IMR-90 (cell line): ENCODE data around the gene BGLAP. TPM values are rescaled to one million over a fixed set of nuclear protein-coding genes. Genes with fewer than 3 reads are reported as not detected.

Experiments
- ATAC-seq: fragments of 200-7000 bp; cut with Tn5 transposase; 2 replicates; pipeline ENCODE4 v1.9.1; 2020; ENCODE audit warnings: low read depth, mild to moderate bottlenecking, moderate library complexity
- BruUV-seq: library from RNA; stranded (reverse); fragments of 400-500 nt; replicated peaks from 2 replicates; lab custom pipeline; 2021; lab: Mats Ljungman, UMichigan
- CTCF ChIA-PET: fragments of 300-600 bp; formaldehyde crosslinking; extraction: SDS; loops from one replicate; lab custom pipeline; 2021; ENCODE audit warnings: antibody characterized with exemption; lab: Yijun Ruan, JAX
- POLR2A ChIA-PET: fragments of 300-600 bp; sonication (Branson Sonifier 250); formaldehyde crosslinking; loops from one replicate; lab custom pipeline; 2022; ENCODE audit warnings: antibody characterized with exemption; ENCODE audit not compliant: unreplicated experiment; lab: Charles Lee
- DNase-seq: peaks from one replicate; pipeline ENCODE4 v3.0.0; 2013
- H2AFZ ChIP-seq: replicated peaks from 2 replicates; pipeline ENCODE3; 2013; ENCODE audit warnings: low read length, mild to moderate bottlenecking; ENCODE audit not compliant: poor library complexity
- H2AK5ac ChIP-seq: 2 replicates; pipeline ENCODE4 v1.6.1; 2013; ENCODE audit warnings: low read depth, low read length, inconsistent platforms
- H2AK9ac ChIP-seq: replicated peaks from 2 replicates; pipeline ENCODE3; 2013; ENCODE audit warnings: mild to moderate bottlenecking, low read depth, low read length, moderate library complexity; ENCODE audit not compliant: poor library complexity
- H2BK120ac ChIP-seq: 2 replicates; pipeline ENCODE4 v1.6.1; 2013; ENCODE audit warnings: low read depth, low read length, inconsistent platforms
- H2BK15ac ChIP-seq: 3 replicates; pipeline ENCODE4 v1.6.1; 2013; ENCODE audit warnings: low read depth, low read length, inconsistent platforms
- H2BK20ac ChIP-seq: 2 replicates; pipeline ENCODE4 v1.6.1; 2013; ENCODE audit warnings: low read depth, mild to moderate bottlenecking, inconsistent platforms, low read length, moderate library complexity
- H2BK5ac ChIP-seq: 2 replicates; pipeline ENCODE4 v1.6.1; 2013; ENCODE audit warnings: mild to moderate bottlenecking, low read depth, low read length, inconsistent platforms; ENCODE audit not compliant: poor library complexity, severe bottlenecking
- H3K14ac ChIP-seq: replicated peaks from 2 replicates; pipeline ENCODE4 v1.6.1; 2013; ENCODE audit warnings: low read depth, low read length, inconsistent platforms
- H3K18ac ChIP-seq: 2 replicates; pipeline ENCODE4 v1.6.1; 2013; ENCODE audit warnings: low read depth, low read length, control low read depth
- H3K23ac ChIP-seq: 2 replicates; pipeline ENCODE4 v1.6.1; 2013; ENCODE audit warnings: low read depth, low read length, inconsistent platforms
- H3K27ac ChIP-seq: 2 replicates; pipeline ENCODE4 v1.5.1; 2013; ENCODE audit warnings: mild to moderate bottlenecking, control low read depth, low read length; ENCODE audit not compliant: insufficient read depth
- H3K27me3 ChIP-seq: 2 replicates; pipeline ENCODE4 v1.6.1; 2013; ENCODE audit warnings: low read length; ENCODE audit not compliant: control insufficient read depth, insufficient read depth
- H3K36me3 ChIP-seq: 2 replicates; pipeline ENCODE4 v1.6.1; 2013; ENCODE audit warnings: low read length, mixed read lengths; ENCODE audit not compliant: control insufficient read depth, insufficient read depth
- H3K4ac ChIP-seq: 2 replicates; pipeline ENCODE4 v1.6.1; 2013; ENCODE audit warnings: low read depth, low read length, inconsistent platforms
- H3K4me1 ChIP-seq: 2 replicates; pipeline ENCODE4 v1.6.1; 2013; ENCODE audit warnings: low read length, mixed read lengths; ENCODE audit not compliant: control insufficient read depth, insufficient read depth
- H3K4me2 ChIP-seq: 2 replicates; pipeline ENCODE4 v1.6.1; 2013; ENCODE audit warnings: low read depth, mild to moderate bottlenecking, control low read depth, low read length, moderate library complexity
- H3K4me3 ChIP-seq: 2 replicates; pipeline ENCODE4 v1.5.1; 2013; ENCODE audit warnings: low read depth, mild to moderate bottlenecking, control low read depth, low read length, moderate library complexity; ENCODE audit not compliant: insufficient read depth
- H3K56ac ChIP-seq: 2 replicates; pipeline ENCODE4 v1.6.1; 2013; ENCODE audit warnings: low read length, inconsistent platforms; ENCODE audit not compliant: insufficient read depth; ENCODE audit errors: extremely low read depth
- H3K79me1 ChIP-seq, 2 experiments: 2 replicates each; pipeline ENCODE4 v1.6.1; 2013; ENCODE audit warnings: low read length in 2 of 2, inconsistent platforms in 1 of 2, low read depth in 1 of 2
- H3K9ac ChIP-seq: 2 replicates; pipeline ENCODE4 v1.6.1; 2013; ENCODE audit warnings: low read depth, low read length, control low read depth
- H3K9me1 ChIP-seq: 2 replicates; pipeline ENCODE4 v1.6.1; 2013; ENCODE audit warnings: low read length, inconsistent platforms; ENCODE audit not compliant: insufficient read depth
- H3K9me3 ChIP-seq: 2 replicates; pipeline ENCODE4 v1.6.1; 2013; ENCODE audit warnings: low read length; ENCODE audit not compliant: control insufficient read depth, insufficient read depth
- H4K20me1 ChIP-seq: 2 replicates; pipeline ENCODE4 v1.6.1; 2013; ENCODE audit warnings: low read length, inconsistent platforms; ENCODE audit not compliant: insufficient read depth
- H4K5ac ChIP-seq: 2 replicates; pipeline ENCODE4 v1.6.1; 2013; ENCODE audit warnings: mild to moderate bottlenecking, low read depth, low read length, control low read depth
- H4K8ac ChIP-seq, 2 experiments: 2 replicates each; pipeline ENCODE4 v1.6.1; 2013; ENCODE audit warnings: low read depth in 2 of 2, low read length in 2 of 2, control low read depth in 1 of 2, inconsistent platforms in 1 of 2
- H4K91ac ChIP-seq: 2 replicates; pipeline ENCODE4 v1.6.1; 2013; ENCODE audit warnings: low read depth, low read length, inconsistent platforms; ENCODE audit not compliant: insufficient read depth
- BHLHE40 ChIP-seq: fragments of 150-350 bp; IDR thresholded peaks from 2 replicates; pipeline ENCODE4 v1.6.1; 2016; ENCODE audit warnings: mild to moderate bottlenecking, low read depth, low read length
- CEBPB ChIP-seq: IDR thresholded peaks from 2 replicates; pipeline ENCODE4 v1.6.1; 2012; ENCODE audit warnings: low read depth, low read length, improper control_type of control experiment
- CHD1 ChIP-seq: IDR thresholded peaks from 2 replicates; pipeline ENCODE4 v1.6.1; 2012; ENCODE audit warnings: low read depth, low read length, improper control_type of control experiment
- FOS ChIP-seq: fragments of 150-350 bp; IDR thresholded peaks from 2 replicates; pipeline ENCODE4 v1.6.1; 2016; ENCODE audit warnings: low read depth, low read length
- MAFK ChIP-seq: IDR thresholded peaks from 2 replicates; pipeline ENCODE4 v1.6.1; 2012; ENCODE audit warnings: low read depth, low read length, improper control_type of control experiment
- MAZ ChIP-seq: IDR thresholded peaks from 2 replicates; pipeline ENCODE4 v1.6.1; 2012; ENCODE audit warnings: low read depth, mild to moderate bottlenecking, low read length, improper control_type of control experiment, moderate library complexity, borderline replicate concordance
- MXI1 ChIP-seq: IDR thresholded peaks from 2 replicates; pipeline ENCODE4 v1.6.1; 2012; ENCODE audit warnings: low read depth, mild to moderate bottlenecking, low read length, moderate library complexity, borderline replicate concordance
- NFE2L2 ChIP-seq: fragments of 150-350 bp; IDR thresholded peaks from 2 replicates; pipeline ENCODE4 v1.6.1; 2016; ENCODE audit warnings: low read depth, mild to moderate bottlenecking, low read length
- POLR2A ChIP-seq: IDR thresholded peaks from 2 replicates; pipeline ENCODE4 v1.6.1; 2012; ENCODE audit warnings: mild to moderate bottlenecking, low read depth, low read length
- RAD21 ChIP-seq: IDR thresholded peaks from 2 replicates; pipeline ENCODE4 v1.6.1; 2012; ENCODE audit warnings: low read length, improper control_type of control experiment
- RCOR1 ChIP-seq: IDR thresholded peaks from 2 replicates; pipeline ENCODE4 v1.6.1; 2012; ENCODE audit warnings: mild to moderate bottlenecking, low read length, improper control_type of control experiment; ENCODE audit not compliant: insufficient replicate concordance
- RFX5 ChIP-seq: IDR thresholded peaks from 2 replicates; pipeline ENCODE4 v1.8.0; 2012; ENCODE audit warnings: low read depth, mild to moderate bottlenecking, low read length, moderate library complexity
- SMC3 ChIP-seq: fragments of 150-350 bp; IDR thresholded peaks from 2 replicates; pipeline ENCODE4 v1.6.1; 2016; ENCODE audit warnings: low read depth, mild to moderate bottlenecking, antibody characterized with exemption, low read length, moderate library complexity
- WGBS, 2 experiments: methylation state at CpG; one replicate each; pipeline versions ENCODE4 v1.1.5 to v1.1.7; 2013; ENCODE audit warnings: missing lambda C conversion rate in 2 of 2; ENCODE audit not compliant: insufficient read length in 1 of 2; ENCODE audit errors: extremely low coverage in 2 of 2; 5-methylcytosine and 5-hydroxymethylcytosine counted together
- dilution Hi-C: fragments of 300-500 bp; cut with HindIII; formaldehyde crosslinking; loops from one replicate; pipeline ENCODE4 v1.14.3; 2018; ENCODE audit warnings: low sequenced_read_pairs; ENCODE audit not compliant: unreplicated experiment
- in situ Hi-C: fragments of 300-500 bp; cut with MboI; formaldehyde crosslinking; loops from 3 replicates; pipeline ENCODE4 v1.14.3; 2019; ENCODE audit warnings: low sequenced_read_pairs, inconsistent platforms, mixed read lengths
- intact Hi-C: fragments of 100-400 bp; cut with micrococcal nuclease; formaldehyde crosslinking; loops from 2 replicates; pipeline ENCODE4 v1.10.0; 2022
- polyA plus RNA-seq, 3 experiments: library from polyadenylated mRNA; depleted of rRNA; stranded (reverse); fragments of >200 nt; gene quantifications; 2 replicates each; pipeline ENCODE4 v1.2.3, GENCODE V29; 2012; ENCODE audit warnings: low replicate concordance in 1 of 3
- total RNA-seq: library from RNA; depleted of rRNA; stranded (reverse); fragments of >200 nt; gene quantifications from 2 replicates; pipeline ENCODE4 v1.2.3, GENCODE V29; 2012
- TF ChIP-seq, protein P1 (sequence below): fragments of 150-350 bp; IDR thresholded peaks from 2 replicates; pipeline ENCODE4 v1.6.1; 2017; ENCODE audit warnings: mild to moderate bottlenecking, antibody characterized with exemption, low read length, low read depth
- TF ChIP-seq, protein P2 (sequence below): fragments of 150-350 bp; IDR thresholded peaks from 2 replicates; pipeline ENCODE4 v1.6.1; 2016; ENCODE audit warnings: low read depth, mild to moderate bottlenecking, low read length, moderate library complexity, borderline replicate concordance
- TF ChIP-seq, protein P3 (sequence below): conservative IDR thresholded peaks from 2 replicates; pipeline ENCODE4 v1.5.1; 2012; ENCODE audit warnings: mild to moderate bottlenecking, low read depth, low read length, improper control_type of control experiment

The BGLAP gene
- total and polyA plus RNA-seq, 2 of the 4 experiments (the other 2 are of a cell fraction) = 0.67 TPM; not detected in 1

DNA sequence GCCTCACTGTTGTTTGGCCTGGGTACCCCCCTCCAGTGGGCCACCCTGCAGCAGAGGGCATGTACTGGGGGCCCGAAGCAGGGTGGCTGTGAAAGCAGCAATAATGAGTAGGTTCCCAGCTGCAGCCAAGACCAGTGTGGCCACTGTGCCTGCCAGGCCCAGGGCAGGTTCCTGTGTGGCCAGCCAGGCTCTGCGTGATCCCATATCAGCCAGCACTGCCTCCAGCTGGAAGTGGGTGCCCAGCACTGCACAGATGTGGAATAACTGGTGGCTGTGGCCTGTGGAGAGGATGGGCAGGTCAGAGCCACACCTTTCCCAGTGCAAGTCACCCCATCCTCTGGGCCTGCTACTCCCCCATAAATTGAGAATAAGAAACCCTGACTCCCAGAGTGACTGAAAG is 2.1 kb downstream of the BGLAP start:
- Histone ChIP-seq H3K9ac (no peak overlapping the region), H3K56ac (no peak overlapping the region), H3K27ac (no peak overlapping the region), H3K4me2 (no peak overlapping the region), H3K4me1 (peaks cover 2% of the 10 kb centered on the region; the same call in 1 of the 2 replicates), H2BK20ac (no peak overlapping the region), H4K20me1 (no peaks in the 10 kb centered on the region; the same call in none of the 2 replicates), H4K8ac (no peak overlapping the region), H3K18ac (no peak overlapping the region), H3K23ac (no peak overlapping the region), H3K9me1 (peaks cover 5% of the 10 kb centered on the region; the same call in 1 of the 2 replicates), H3K4me3 (no peak overlapping the region), H2AK5ac (no peak overlapping the region), H4K5ac (no peak overlapping the region), H2BK120ac (no peak overlapping the region), H2BK15ac (no peak overlapping the region), H3K27me3 (peaks cover 12% of the 10 kb centered on the region; the same call in 1 of the 2 replicates), H2AFZ (no peak overlapping the region), H3K36me3 (peaks cover 13% of the 10 kb centered on the region; the same call in 1 of the 2 replicates), H3K9me3 (no peaks in the 10 kb centered on the region), H2AK9ac (peak overlapping the region; percentile 19), H3K79me1 (no peaks in the 10 kb centered on the region), H3K4ac (no peak overlapping the region), H4K91ac (no peak overlapping the region), H3K14ac (no peak overlapping the region), H2BK5ac (no peak overlapping the region)
- ATAC-seq = no peak
- no CpG with 5 or more reads among the region's 2 CpGs for WGBS, 2 experiments
- BruUV-seq = no TSS peak
- ChIA-PET POLR2A (no interaction called here), CTCF (no interaction called here)
- intact Hi-C loops (no loop called here), in situ Hi-C loops (no loop called here), dilution Hi-C loops (no loop called here)
- TF ChIP-seq POLR2A = no peak
- TF ChIP-seq CEBPB = no peak
- TF ChIP-seq CHD1 = no peak
- TF ChIP-seq MAFK = no peak
- TF ChIP-seq RFX5 = no peak
- TF ChIP-seq, protein P1, sequence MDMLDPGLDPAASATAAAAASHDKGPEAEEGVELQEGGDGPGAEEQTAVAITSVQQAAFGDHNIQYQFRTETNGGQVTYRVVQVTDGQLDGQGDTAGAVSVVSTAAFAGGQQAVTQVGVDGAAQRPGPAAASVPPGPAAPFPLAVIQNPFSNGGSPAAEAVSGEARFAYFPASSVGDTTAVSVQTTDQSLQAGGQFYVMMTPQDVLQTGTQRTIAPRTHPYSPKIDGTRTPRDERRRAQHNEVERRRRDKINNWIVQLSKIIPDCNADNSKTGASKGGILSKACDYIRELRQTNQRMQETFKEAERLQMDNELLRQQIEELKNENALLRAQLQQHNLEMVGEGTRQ = no peak
- TF ChIP-seq, protein P2, sequence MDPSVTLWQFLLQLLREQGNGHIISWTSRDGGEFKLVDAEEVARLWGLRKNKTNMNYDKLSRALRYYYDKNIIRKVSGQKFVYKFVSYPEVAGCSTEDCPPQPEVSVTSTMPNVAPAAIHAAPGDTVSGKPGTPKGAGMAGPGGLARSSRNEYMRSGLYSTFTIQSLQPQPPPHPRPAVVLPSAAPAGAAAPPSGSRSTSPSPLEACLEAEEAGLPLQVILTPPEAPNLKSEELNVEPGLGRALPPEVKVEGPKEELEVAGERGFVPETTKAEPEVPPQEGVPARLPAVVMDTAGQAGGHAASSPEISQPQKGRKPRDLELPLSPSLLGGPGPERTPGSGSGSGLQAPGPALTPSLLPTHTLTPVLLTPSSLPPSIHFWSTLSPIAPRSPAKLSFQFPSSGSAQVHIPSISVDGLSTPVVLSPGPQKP = no peak
- TF ChIP-seq NFE2L2 = no peak
- TF ChIP-seq FOS = no peak
- TF ChIP-seq MAZ = no peak
- TF ChIP-seq RAD21 = no peak
- no peak for TF ChIP-seq SMC3
- no peak for TF ChIP-seq BHLHE40
- no peak for TF ChIP-seq RCOR1
- TF ChIP-seq, protein P3, sequence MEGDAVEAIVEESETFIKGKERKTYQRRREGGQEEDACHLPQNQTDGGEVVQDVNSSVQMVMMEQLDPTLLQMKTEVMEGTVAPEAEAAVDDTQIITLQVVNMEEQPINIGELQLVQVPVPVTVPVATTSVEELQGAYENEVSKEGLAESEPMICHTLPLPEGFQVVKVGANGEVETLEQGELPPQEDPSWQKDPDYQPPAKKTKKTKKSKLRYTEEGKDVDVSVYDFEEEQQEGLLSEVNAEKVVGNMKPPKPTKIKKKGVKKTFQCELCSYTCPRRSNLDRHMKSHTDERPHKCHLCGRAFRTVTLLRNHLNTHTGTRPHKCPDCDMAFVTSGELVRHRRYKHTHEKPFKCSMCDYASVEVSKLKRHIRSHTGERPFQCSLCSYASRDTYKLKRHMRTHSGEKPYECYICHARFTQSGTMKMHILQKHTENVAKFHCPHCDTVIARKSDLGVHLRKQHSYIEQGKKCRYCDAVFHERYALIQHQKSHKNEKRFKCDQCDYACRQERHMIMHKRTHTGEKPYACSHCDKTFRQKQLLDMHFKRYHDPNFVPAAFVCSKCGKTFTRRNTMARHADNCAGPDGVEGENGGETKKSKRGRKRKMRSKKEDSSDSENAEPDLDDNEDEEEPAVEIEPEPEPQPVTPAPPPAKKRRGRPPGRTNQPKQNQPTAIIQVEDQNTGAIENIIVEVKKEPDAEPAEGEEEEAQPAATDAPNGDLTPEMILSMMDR = no peak
- TF ChIP-seq MXI1 = no peak
- no peak for DNase-seq
